HEK293 (cell line): Measurements from ENCODE around the gene TMEM92.

Experiments used
- IKZF3 ChIP-seq: fragments of 450-650 bp; IDR thresholded peaks from 2 replicates; pipeline ENCODE4 v1.5.0; 2018; ENCODE audit warnings: missing biosample characterization, mild to moderate bottlenecking, missing genetic modification characterization, moderate library complexity
- ZBTB11 ChIP-seq: fragments of 450-650 bp; formaldehyde crosslinking; conservative IDR thresholded peaks from 2 replicates; pipeline ENCODE4 v1.5.1; 2016; ENCODE audit warnings: low read depth, missing biosample characterization, missing genetic modification characterization
- ZNF121 ChIP-seq: fragments of 450-650 bp; formaldehyde crosslinking; IDR thresholded peaks from 2 replicates; pipeline ENCODE4 v1.5.1; 2016; ENCODE audit warnings: missing biosample characterization, missing genetic modification characterization
- TF ChIP-seq, protein P1 (sequence below): fragments of 450-650 bp; formaldehyde crosslinking; IDR thresholded peaks from 2 replicates; pipeline ENCODE4 v1.5.1; 2016; ENCODE audit warnings: missing biosample characterization, missing genetic modification characterization

GRCh38 chr17:50266384-50267073 is 7.7 kb upstream of the TMEM92 start:
- TF ChIP-seq, protein P1, sequence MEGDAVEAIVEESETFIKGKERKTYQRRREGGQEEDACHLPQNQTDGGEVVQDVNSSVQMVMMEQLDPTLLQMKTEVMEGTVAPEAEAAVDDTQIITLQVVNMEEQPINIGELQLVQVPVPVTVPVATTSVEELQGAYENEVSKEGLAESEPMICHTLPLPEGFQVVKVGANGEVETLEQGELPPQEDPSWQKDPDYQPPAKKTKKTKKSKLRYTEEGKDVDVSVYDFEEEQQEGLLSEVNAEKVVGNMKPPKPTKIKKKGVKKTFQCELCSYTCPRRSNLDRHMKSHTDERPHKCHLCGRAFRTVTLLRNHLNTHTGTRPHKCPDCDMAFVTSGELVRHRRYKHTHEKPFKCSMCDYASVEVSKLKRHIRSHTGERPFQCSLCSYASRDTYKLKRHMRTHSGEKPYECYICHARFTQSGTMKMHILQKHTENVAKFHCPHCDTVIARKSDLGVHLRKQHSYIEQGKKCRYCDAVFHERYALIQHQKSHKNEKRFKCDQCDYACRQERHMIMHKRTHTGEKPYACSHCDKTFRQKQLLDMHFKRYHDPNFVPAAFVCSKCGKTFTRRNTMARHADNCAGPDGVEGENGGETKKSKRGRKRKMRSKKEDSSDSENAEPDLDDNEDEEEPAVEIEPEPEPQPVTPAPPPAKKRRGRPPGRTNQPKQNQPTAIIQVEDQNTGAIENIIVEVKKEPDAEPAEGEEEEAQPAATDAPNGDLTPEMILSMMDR (tag by site-specific recombination) = peak; percentile 37; the same call in 1 of the 2 replicates
- TF ChIP-seq IKZF3 (no peak), ZBTB11 (tag by site-specific recombination) (no peak), ZNF121 (tag by site-specific recombination) (no peak)
